ENCODE results near the gene SLIT1.

SLIT1 gene

DNA sequence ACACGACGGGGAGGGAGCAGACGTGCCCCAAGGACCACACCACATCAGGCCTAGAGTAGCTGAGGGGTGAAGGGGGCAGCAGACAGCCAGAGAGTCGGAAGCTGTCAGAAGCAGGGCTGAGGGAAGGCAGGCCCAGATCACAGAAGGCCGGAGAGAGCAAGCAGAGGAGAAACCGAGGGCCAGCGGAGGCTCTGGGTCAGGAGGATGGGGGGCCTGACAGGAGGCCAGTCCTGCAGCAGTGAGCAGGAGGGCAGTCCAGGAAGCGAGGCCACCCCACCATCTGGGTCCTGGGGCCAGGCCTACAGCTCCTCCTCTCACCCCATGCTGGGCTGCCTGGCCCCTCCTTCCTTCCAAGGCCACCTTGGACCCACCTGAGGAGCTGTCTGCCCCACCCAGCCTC, 20.3 kb downstream of the SLIT1 start:
- H3K4me2 ChIP-seq (ENCODE audit: low read length): no peak overlapping the region

GRCh38 chr10:97163781-97164501, 21.8 kb downstream of the SLIT1 start:
- H2AFZ ChIP-seq (ENCODE audit: low read length): no peak overlapping the region
- H3K4me1 ChIP-seq (ENCODE audit: insufficient read depth, low read length, severe bottlenecking): no peaks in the 10 kb centered on the region
- no peak overlapping the region for H3K27ac ChIP-seq (ENCODE audit: low read depth, low read length, poor library complexity, severe bottlenecking)
- no peak overlapping the region for H3K9ac ChIP-seq (ENCODE audit: low read length)
- no peaks in the 10 kb centered on the region for H3K36me3 ChIP-seq (ENCODE audit: insufficient read depth, low read length)
- no peak overlapping the region for H3K4me3 ChIP-seq (ENCODE audit: low read depth, low read length, poor library complexity, severe bottlenecking)
- H3K9me3 ChIP-seq (ENCODE audit: low read length): no peaks in the 10 kb centered on the region
- no peaks in the 10 kb centered on the region for H4K20me1 ChIP-seq (ENCODE audit: insufficient read depth, low read length)
- no peak overlapping the region for H3K4me2 ChIP-seq (ENCODE audit: low read length)
- no peaks in the 10 kb centered on the region for H3F3A ChIP-seq (ENCODE audit: insufficient read depth, low read length)
- TF ChIP-seq CTCF (IDR thresholded peaks at IDR 0.05; ENCODE audit: low read length) (no peak), EZH2 (IDR thresholded peaks at IDR 0.05; ENCODE audit: borderline replicate concordance, low read length) (no peak)
- H3K79me2 ChIP-seq (ENCODE audit: insufficient read depth, low read length): no peaks in the 10 kb centered on the region
- H3K27me3 ChIP-seq (ENCODE audit: insufficient read depth, low read length): no peaks in the 10 kb centered on the region
- no peaks in the 10 kb centered on the region for H3K9me2 ChIP-seq (ENCODE audit: low read depth, low read length)

More for the DNA sequence above, 20.3 kb downstream of the SLIT1 start:
- H3K9me2 ChIP-seq (ENCODE audit: low read depth, low read length): no peaks in the 10 kb centered on the region
- H3K4me3 ChIP-seq (ENCODE audit: low read depth, low read length, poor library complexity, severe bottlenecking): no peak overlapping the region
- H3K79me2 ChIP-seq (ENCODE audit: insufficient read depth, low read length): no peaks in the 10 kb centered on the region
- TF ChIP-seq CTCF (IDR thresholded peaks at IDR 0.05; ENCODE audit: low read length): no peak
- TF ChIP-seq EZH2 (IDR thresholded peaks at IDR 0.05; ENCODE audit: borderline replicate concordance, low read length): no peak
- no peaks in the 10 kb centered on the region for H3F3A ChIP-seq (ENCODE audit: insufficient read depth, low read length)
- no peaks in the 10 kb centered on the region for H3K9me3 ChIP-seq (ENCODE audit: low read length)
- H2AFZ ChIP-seq (ENCODE audit: low read length): no peak overlapping the region
- no peak overlapping the region for H3K9ac ChIP-seq (ENCODE audit: low read length)
- H4K20me1 ChIP-seq (ENCODE audit: insufficient read depth, low read length): no peaks in the 10 kb centered on the region
- no peaks in the 10 kb centered on the region for H3K36me3 ChIP-seq (ENCODE audit: insufficient read depth, low read length)
- H3K27me3 ChIP-seq (ENCODE audit: insufficient read depth, low read length): no peaks in the 10 kb centered on the region
- no peak overlapping the region for H3K27ac ChIP-seq (ENCODE audit: low read depth, low read length, poor library complexity, severe bottlenecking)
- H3K4me1 ChIP-seq (ENCODE audit: insufficient read depth, low read length, severe bottlenecking): peaks cover under 1% of the 10 kb centered on the region

DNA sequence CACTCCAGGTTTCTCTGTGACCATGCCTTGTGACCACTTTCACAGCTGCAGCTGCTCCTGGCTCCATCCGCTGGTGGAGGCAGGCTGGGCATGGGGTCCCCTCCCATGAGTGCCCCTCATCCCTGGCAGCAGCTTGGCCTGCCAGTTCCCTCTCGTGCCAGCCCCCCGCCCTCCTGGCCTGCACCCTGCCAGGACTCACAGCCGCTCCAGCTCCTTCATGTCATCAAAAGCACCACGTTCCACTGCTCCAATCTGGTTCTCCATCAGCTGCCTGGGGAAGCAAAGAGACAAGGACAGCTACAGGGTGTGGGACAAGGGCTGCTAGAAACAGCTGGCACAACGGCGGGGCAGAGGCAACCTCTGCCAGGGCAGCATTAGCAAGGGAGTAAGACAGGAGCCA, 22.6 kb downstream of the SLIT1 start:
- H3F3A ChIP-seq (ENCODE audit: insufficient read depth, low read length): no peaks in the 10 kb centered on the region
- H3K27ac ChIP-seq (ENCODE audit: low read depth, low read length, poor library complexity, severe bottlenecking): no peak overlapping the region
- no peaks in the 10 kb centered on the region for H4K20me1 ChIP-seq (ENCODE audit: insufficient read depth, low read length)
- H3K27me3 ChIP-seq (ENCODE audit: insufficient read depth, low read length): no peaks in the 10 kb centered on the region
- H3K9ac ChIP-seq (ENCODE audit: low read length): no peak overlapping the region
- H3K9me3 ChIP-seq (ENCODE audit: low read length): no peaks in the 10 kb centered on the region
- H3K4me1 ChIP-seq (ENCODE audit: insufficient read depth, low read length, severe bottlenecking): no peaks in the 10 kb centered on the region
- H3K4me3 ChIP-seq (ENCODE audit: low read depth, low read length, poor library complexity, severe bottlenecking): no peak overlapping the region
- no peak overlapping the region for H2AFZ ChIP-seq (ENCODE audit: low read length)
- no peak for TF ChIP-seq EZH2 (IDR thresholded peaks at IDR 0.05; ENCODE audit: borderline replicate concordance, low read length)
- TF ChIP-seq CTCF (IDR thresholded peaks at IDR 0.05; ENCODE audit: low read length): no peak
- no peak overlapping the region for H3K4me2 ChIP-seq (ENCODE audit: low read length)
- H3K79me2 ChIP-seq (ENCODE audit: insufficient read depth, low read length): no peaks in the 10 kb centered on the region
- H3K36me3 ChIP-seq (ENCODE audit: insufficient read depth, low read length): no peaks in the 10 kb centered on the region
- H3K9me2 ChIP-seq (ENCODE audit: low read depth, low read length): no peaks in the 10 kb centered on the region
